Stimulated activated naive CD8-positive, alpha-beta T cell treated with anti-CD3 and anti-CD28 coated beads, Interleukin-15, Interleukin-2, amounts not matched to agents 100 ng/mL and 50 ng/mL, for 24 hours (primary cell): ENCODE data around the gene SRP68.

Experiments used
- H3K27ac Mint-ChIP-seq: one replicate; pipeline ENCODE4 v1.8.0; 2021; ENCODE audit warnings: mild to moderate bottlenecking, mixed read lengths
- H3K27me3 Mint-ChIP-seq: one replicate; pipeline ENCODE4 v1.8.0; 2021; ENCODE audit warnings: mixed read lengths
- H3K36me3 Mint-ChIP-seq: one replicate; pipeline ENCODE4 v1.8.0; 2021; ENCODE audit warnings: low read depth, mixed read lengths
- H3K4me1 Mint-ChIP-seq: one replicate; pipeline ENCODE4 v1.8.0; 2021; ENCODE audit warnings: low read depth, mixed read lengths
- H3K4me3 Mint-ChIP-seq: one replicate; pipeline ENCODE4 v1.8.0; 2021; ENCODE audit warnings: mild to moderate bottlenecking, mixed read lengths
- H3K9me3 Mint-ChIP-seq: one replicate; pipeline ENCODE4 v1.8.0; 2021; ENCODE audit warnings: mixed read lengths

SRP68 gene

GRCh38 chr17:76095943-76096342 is 23.6 kb upstream of the SRP68 start:
- Mint-ChIP-seq H3K4me3 (no peak overlapping the region), H3K27ac (no peak overlapping the region), H3K4me1 (peaks cover 12% of the 10 kb centered on the region), H3K9me3 (no peaks in the 10 kb centered on the region), H3K27me3 (no peaks in the 10 kb centered on the region), H3K36me3 (peaks cover 46% of the 10 kb centered on the region)

GRCh38 chr17:76094046-76094445 is 21.7 kb upstream of the SRP68 start:
- peaks cover 8% of the 10 kb centered on the region for H3K4me1 Mint-ChIP-seq
- peaks cover 35% of the 10 kb centered on the region for H3K36me3 Mint-ChIP-seq

GRCh38 chr17:76092526-76093413 is 20.5 kb upstream of the SRP68 start:
- no peak overlapping the region for H3K27ac Mint-ChIP-seq
- H3K4me3 Mint-ChIP-seq, result no peak overlapping the region
- no peaks in the 10 kb centered on the region for H3K9me3 Mint-ChIP-seq
- H3K4me1 Mint-ChIP-seq, result peaks cover 8% of the 10 kb centered on the region
- no peaks in the 10 kb centered on the region for H3K27me3 Mint-ChIP-seq
- peaks cover 28% of the 10 kb centered on the region for H3K36me3 Mint-ChIP-seq

More at GRCh38 chr17:76094046-76094445, 21.7 kb upstream of the SRP68 start:
- no peaks in the 10 kb centered on the region for H3K9me3 Mint-ChIP-seq
- H3K27ac Mint-ChIP-seq, result no peak overlapping the region
- no peaks in the 10 kb centered on the region for H3K27me3 Mint-ChIP-seq
- no peak overlapping the region for H3K4me3 Mint-ChIP-seq

GRCh38 chr17:76091526-76092286 is 19.4 kb upstream of the SRP68 start:
- H3K36me3 Mint-ChIP-seq, result peaks cover 19% of the 10 kb centered on the region
- peak overlapping the region; percentile 40 for H3K27ac Mint-ChIP-seq
- H3K9me3 Mint-ChIP-seq, result no peaks in the 10 kb centered on the region
- no peaks in the 10 kb centered on the region for H3K27me3 Mint-ChIP-seq
- peaks cover 8% of the 10 kb centered on the region for H3K4me1 Mint-ChIP-seq
- peak overlapping the region; percentile 13 for H3K4me3 Mint-ChIP-seq

- Mint-ChIP-seq H3K36me3 (peaks cover 15% of the 10 kb centered on the region), H3K27me3 (no peaks in the 10 kb centered on the region), H3K9me3 (no peaks in the 10 kb centered on the region), H3K4me3 (no peak overlapping the region), H3K27ac (peak overlapping the region; percentile 31), H3K4me1 (peaks cover 4% of the 10 kb centered on the region)
Measured at GRCh38 chr17:76090517-76091129, 18.3 kb upstream of the SRP68 start.

- no peaks in the 10 kb centered on the region for H3K27me3 Mint-ChIP-seq
- peaks cover 4% of the 10 kb centered on the region for H3K4me1 Mint-ChIP-seq
- no peak overlapping the region for H3K27ac Mint-ChIP-seq
- peaks cover 16% of the 10 kb centered on the region for H3K36me3 Mint-ChIP-seq
- H3K4me3 Mint-ChIP-seq, result no peak overlapping the region
- no peaks in the 10 kb centered on the region for H3K9me3 Mint-ChIP-seq
Measured at GRCh38 chr17:76089680-76090516, 17.6 kb upstream of the SRP68 start.

DNA sequence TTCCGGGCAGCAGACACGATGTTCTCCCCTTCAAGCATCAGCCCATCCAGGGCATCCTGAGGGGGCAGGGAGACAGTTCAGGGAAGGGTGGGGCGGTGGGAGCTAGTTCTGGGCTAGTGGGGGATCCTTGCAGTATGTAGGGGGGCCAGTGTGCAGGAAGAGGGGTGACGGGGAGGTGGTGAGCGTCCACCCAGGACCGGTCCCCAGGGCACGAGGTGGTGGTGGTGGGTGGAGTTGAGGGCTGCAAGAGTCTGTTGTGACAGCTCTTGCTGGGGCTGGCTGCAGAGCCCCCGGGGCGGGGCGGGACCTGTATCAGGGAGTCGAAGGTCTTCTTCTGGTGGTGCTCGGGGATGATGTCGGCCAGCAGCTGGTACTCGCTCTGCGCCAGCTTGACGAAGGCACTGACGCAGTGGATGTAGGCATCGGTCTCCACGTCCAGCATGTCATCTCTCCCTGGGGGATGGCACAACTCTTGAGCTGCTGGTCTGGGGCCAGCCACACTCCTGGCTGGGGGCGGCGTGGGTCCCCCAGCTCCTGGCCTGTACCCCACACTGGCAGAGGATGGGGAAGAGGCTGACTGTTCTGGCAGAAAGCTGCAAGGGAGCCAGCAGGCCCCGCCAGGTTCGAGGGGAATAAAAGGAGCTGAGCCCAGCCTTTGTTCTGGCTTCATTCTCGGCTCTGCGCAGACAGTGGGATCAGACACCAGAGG is 16.7 kb upstream of the SRP68 start:
- H3K27ac Mint-ChIP-seq, result no peak overlapping the region

DNA sequence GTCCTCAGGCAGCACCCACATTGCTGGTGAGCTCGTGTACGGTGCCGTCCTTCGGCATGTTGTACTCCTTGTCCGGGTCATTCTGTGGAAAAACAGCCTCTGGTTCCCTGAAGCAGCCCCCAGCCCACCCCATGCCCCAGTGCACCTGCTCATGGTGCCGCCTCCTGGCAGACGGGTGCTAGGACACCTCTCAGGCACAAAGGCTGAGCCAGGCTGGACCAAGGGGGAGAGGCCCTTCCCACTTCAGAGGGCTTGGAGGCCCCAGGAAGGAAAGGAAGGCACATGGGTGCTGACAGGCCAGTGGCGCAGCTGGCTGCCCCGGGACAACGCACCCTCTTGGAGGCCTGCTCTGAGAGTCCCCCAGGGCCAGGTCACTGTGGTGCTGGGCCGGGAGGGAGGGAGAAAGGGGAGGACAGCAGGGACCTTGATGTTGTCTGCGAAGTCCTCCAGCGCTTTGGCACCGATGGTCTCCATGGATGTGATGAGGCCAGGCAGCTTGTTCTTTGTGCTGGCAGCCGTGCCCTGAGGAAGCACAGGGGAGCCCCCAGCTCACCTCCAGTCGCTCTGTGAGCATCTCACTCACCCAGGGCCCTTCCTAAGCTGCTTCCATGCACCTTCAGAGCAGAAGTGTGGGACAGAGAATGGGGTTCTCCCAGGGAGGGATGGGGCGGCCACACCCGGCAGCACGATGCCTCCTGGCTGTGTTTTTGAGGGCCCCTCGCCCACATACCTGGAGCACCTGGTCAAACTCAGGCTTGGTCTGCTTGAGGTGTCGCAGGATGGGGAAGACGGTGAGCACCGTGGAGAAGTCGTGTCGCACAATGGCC is 15.9 kb upstream of the SRP68 start:
- H3K4me3 Mint-ChIP-seq, result no peak overlapping the region
- H3K4me1 Mint-ChIP-seq, result peaks cover 4% of the 10 kb centered on the region
- H3K9me3 Mint-ChIP-seq, result no peaks in the 10 kb centered on the region
- no peak overlapping the region for H3K27ac Mint-ChIP-seq
- no peaks in the 10 kb centered on the region for H3K27me3 Mint-ChIP-seq
- peaks cover 21% of the 10 kb centered on the region for H3K36me3 Mint-ChIP-seq

More for the DNA sequence above, 16.7 kb upstream of the SRP68 start:
- H3K4me3 Mint-ChIP-seq, result no peak overlapping the region
- no peaks in the 10 kb centered on the region for H3K27me3 Mint-ChIP-seq
- H3K9me3 Mint-ChIP-seq, result no peaks in the 10 kb centered on the region
- H3K36me3 Mint-ChIP-seq, result peaks cover 24% of the 10 kb centered on the region
- peaks cover 4% of the 10 kb centered on the region for H3K4me1 Mint-ChIP-seq

DNA sequence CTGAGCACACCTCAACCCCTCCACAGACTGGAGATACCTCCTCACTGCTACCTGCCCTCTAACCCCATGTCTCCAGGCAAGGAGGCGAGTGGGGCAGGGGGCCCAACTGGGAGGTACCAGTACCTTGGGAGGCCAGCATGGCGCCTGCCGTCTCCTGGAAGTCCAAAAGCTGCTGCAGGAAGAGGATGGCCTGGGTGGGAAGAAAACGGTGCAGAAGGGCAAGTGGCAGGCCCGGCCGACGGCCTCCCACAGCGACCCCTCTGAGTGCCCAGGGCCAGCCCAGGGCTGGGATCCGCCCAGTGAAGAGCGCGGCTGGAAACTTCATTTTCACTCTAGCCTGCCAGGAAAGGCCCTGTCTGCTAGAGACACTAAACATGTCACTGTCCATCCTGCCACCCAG is 15.2 kb upstream of the SRP68 start:
- peaks cover 21% of the 10 kb centered on the region for H3K36me3 Mint-ChIP-seq
- H3K27ac Mint-ChIP-seq, result no peak overlapping the region
- H3K4me3 Mint-ChIP-seq, result no peak overlapping the region

DNA sequence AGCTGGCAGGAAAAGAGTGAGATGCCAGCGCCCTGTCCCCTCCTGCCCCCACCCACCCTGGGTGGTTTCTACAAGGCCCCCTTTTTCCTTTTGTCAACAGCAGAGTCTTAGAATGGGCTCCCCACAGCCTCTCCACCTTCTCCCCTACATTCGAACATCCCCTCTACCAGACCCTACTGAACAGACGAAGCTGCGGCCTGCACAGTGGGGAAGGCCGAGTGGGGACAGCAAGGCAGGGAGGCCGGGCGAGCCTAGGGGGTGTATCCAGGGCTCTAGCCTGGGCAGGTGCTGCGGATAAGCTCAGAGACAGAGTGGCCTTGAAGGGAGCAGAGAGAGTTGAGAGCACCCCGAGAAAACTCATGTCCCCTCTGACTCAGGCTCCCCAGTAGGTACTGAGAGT is 14.1 kb upstream of the SRP68 start:
- peaks cover 15% of the 10 kb centered on the region for H3K36me3 Mint-ChIP-seq

More for the DNA sequence above, 15.2 kb upstream of the SRP68 start:
- Mint-ChIP-seq H3K27me3 (no peaks in the 10 kb centered on the region), H3K4me1 (peaks cover 4% of the 10 kb centered on the region), H3K9me3 (no peaks in the 10 kb centered on the region)

DNA sequence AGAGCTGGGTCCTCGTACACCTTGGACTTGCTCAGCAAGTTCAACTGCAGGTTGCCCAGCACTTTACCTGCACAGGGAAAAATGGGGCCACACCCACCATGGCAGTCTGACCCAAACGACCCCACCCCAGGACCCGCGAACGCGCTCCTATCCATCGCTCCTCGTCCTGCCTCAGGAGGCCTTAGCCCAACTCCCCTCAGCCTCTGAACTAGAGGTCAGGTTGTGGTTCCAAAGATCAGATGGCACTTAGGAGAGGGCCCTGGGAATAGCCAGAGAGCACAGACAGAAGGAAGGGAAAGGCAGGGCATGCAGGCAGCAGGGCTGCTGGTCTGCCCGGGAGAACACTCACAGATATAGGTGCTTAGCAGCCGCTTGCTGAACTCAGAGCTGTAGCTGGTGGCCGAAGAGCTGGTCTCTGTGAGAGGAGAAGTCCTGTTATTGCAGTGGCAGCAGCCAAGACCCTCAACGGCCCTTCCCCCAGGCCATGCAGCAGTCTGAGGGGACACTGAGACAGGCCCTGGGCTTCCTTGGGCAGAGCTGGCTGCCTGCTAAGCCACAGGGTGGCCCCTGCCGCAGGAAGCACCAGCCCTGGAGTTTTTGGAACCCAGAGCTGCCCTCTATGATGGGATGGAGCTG is 13.5 kb upstream of the SRP68 start:
- H3K27me3 Mint-ChIP-seq, result no peaks in the 10 kb centered on the region
- H3K4me3 Mint-ChIP-seq, result no peak overlapping the region
- peaks cover 15% of the 10 kb centered on the region for H3K36me3 Mint-ChIP-seq
- H3K9me3 Mint-ChIP-seq, result no peaks in the 10 kb centered on the region
- no peaks in the 10 kb centered on the region for H3K4me1 Mint-ChIP-seq
- no peak overlapping the region for H3K27ac Mint-ChIP-seq

More for the DNA sequence above, 14.1 kb upstream of the SRP68 start:
- no peaks in the 10 kb centered on the region for H3K27me3 Mint-ChIP-seq
- H3K27ac Mint-ChIP-seq, result no peak overlapping the region
- H3K4me3 Mint-ChIP-seq, result no peak overlapping the region
- no peaks in the 10 kb centered on the region for H3K9me3 Mint-ChIP-seq
- no peaks in the 10 kb centered on the region for H3K4me1 Mint-ChIP-seq

DNA sequence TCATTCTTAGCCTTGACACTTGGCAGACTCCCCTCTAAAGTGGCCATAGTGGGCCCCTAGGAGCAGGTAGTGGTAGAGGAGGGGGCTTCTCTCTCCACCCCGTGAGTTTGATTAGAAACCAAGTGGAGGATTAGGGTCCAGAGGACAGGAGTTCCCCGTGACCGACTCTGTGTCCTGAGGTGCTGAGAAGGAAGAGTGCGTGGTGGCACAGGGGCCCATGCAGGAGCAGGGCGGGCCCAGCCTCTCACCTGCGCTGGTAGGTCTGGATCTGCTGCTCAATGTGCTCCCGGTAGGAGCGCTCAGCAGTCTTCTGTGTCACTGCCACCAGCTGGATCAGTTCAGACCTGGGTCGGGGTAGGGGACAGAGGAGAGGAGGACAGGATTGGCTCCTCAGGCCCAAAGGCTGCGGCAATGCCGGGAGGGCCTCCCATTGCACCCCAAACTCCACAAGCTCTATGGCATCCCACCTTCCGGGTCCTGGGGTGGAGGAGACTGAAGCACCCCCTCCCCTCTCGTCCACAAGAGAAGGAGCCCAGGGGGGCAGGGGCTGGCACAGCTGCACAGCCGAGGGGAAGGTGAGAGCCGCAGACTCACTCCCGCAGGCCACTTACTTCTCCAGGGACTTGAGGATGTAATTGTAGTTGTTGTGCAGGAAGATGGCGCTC is 12.9 kb upstream of the SRP68 start:
- H3K4me3 Mint-ChIP-seq, result no peak overlapping the region
- H3K27ac Mint-ChIP-seq, result no peak overlapping the region
- H3K27me3 Mint-ChIP-seq, result no peaks in the 10 kb centered on the region
- H3K36me3 Mint-ChIP-seq, result peaks cover 15% of the 10 kb centered on the region
- H3K9me3 Mint-ChIP-seq, result no peaks in the 10 kb centered on the region
- H3K4me1 Mint-ChIP-seq, result no peaks in the 10 kb centered on the region
